ENCODE results near the gene EVI2B.

EVI2B gene

DNA sequence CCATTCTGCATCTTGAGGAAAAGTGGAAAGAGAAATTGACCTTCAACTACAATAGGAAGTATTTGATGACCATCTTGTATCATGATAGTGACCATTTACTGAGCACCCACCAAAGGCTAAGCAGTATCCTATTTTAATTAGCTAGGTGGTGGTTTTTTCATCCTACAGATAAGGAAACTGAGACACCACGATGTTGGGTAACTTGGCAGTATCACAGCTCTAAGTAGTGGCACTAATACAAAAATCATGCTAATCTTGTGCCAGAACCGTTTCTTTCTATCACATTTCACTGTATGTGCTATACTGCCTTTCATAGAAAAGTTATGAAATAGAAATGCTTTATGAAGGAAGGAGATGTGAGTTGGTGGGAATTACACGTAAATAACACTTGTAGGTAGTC is 2.3 kb downstream of the EVI2B start:
- no peak overlapping the region for H3K9ac ChIP-seq (ENCODE audit: low read length in 5 of 5)
- H3K27ac ChIP-seq (ENCODE audit: low read depth, low read length) = no peak overlapping the region
- peaks cover 0 to 11% (median 4%) of the 10 kb centered on the region in 5 donors for H3K4me1 ChIP-seq (ENCODE audit: control insufficient read depth in 5 of 5, insufficient read depth in 5 of 5, low read length in 5 of 5)

GRCh38 chr17:31310886-31311285 is 3.0 kb downstream of the EVI2B start:
- H3K4me3 ChIP-seq (ENCODE audit: low read depth in 1 of 5, low read length in 5 of 5) = peak overlapping the region in 1 of 5 donors; percentile 7
- H3K27ac ChIP-seq (ENCODE audit: low read depth, low read length) = no peak overlapping the region

More for the DNA sequence above, 2.3 kb downstream of the EVI2B start:
- H3K36me3 ChIP-seq (ENCODE audit: control insufficient read depth in 5 of 5, insufficient read depth in 5 of 5, low read length in 5 of 5) = peaks cover 0 to 4% (median 0%) of the 10 kb centered on the region in 5 donors
- no peaks in the 10 kb centered on the region for H3K27me3 ChIP-seq (ENCODE audit: control insufficient read depth in 5 of 5, insufficient read depth in 4 of 5, low read length in 5 of 5)
- peak overlapping the region in 1 of 5 donors; percentile 26 for H3K4me3 ChIP-seq (ENCODE audit: low read depth in 1 of 5, low read length in 5 of 5)
- H3K9me3 ChIP-seq (ENCODE audit: control insufficient read depth in 5 of 5, low read length in 5 of 5) = no peaks in the 10 kb centered on the region

DNA sequence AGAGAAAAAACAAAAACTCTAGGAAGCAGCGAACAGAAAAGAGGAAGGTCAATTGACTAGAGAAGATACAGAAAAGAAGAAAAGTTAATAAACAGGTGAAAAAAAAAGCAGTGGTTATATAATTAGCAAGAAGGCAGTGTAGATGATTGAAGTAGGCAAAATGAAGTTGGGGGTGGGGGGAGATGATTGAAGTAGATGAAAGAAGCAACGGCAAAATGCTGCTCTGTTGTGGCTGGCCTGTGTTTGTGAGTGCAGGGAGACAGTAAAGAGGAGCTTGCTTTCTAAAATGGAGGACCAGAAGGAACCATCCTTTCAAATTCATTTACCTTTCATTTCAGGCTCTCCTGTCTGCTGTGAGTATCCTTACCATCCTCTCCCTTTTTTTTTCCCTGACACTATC is 3.6 kb downstream of the EVI2B start:
- peaks cover 0 to 4% (median 0%) of the 10 kb centered on the region in 5 donors for H3K36me3 ChIP-seq (ENCODE audit: control insufficient read depth in 5 of 5, insufficient read depth in 5 of 5, low read length in 5 of 5)
- H3K27me3 ChIP-seq (ENCODE audit: control insufficient read depth in 5 of 5, insufficient read depth in 4 of 5, low read length in 5 of 5) = no peaks in the 10 kb centered on the region
- H3K27ac ChIP-seq (ENCODE audit: low read depth, low read length) = peak overlapping the region; percentile 3
- no peaks in the 10 kb centered on the region for H3K9me3 ChIP-seq (ENCODE audit: control insufficient read depth in 5 of 5, low read length in 5 of 5)
- H3K4me3 ChIP-seq (ENCODE audit: low read depth in 1 of 5, low read length in 5 of 5) = peak overlapping the region in 2 of 5 donors; percentile 24 to 29
- peaks cover 0 to 8% (median 4%) of the 10 kb centered on the region in 5 donors for H3K4me1 ChIP-seq (ENCODE audit: control insufficient read depth in 5 of 5, insufficient read depth in 5 of 5, low read length in 5 of 5)
- no peak overlapping the region for H3K9ac ChIP-seq (ENCODE audit: low read length in 5 of 5)

More at GRCh38 chr17:31310886-31311285, 3.0 kb downstream of the EVI2B start:
- no peaks in the 10 kb centered on the region for H3K27me3 ChIP-seq (ENCODE audit: control insufficient read depth in 5 of 5, insufficient read depth in 4 of 5, low read length in 5 of 5)
- peaks cover 0 to 10% (median 4%) of the 10 kb centered on the region in 5 donors for H3K4me1 ChIP-seq (ENCODE audit: control insufficient read depth in 5 of 5, insufficient read depth in 5 of 5, low read length in 5 of 5)
- H3K36me3 ChIP-seq (ENCODE audit: control insufficient read depth in 5 of 5, insufficient read depth in 5 of 5, low read length in 5 of 5) = peaks cover 0 to 4% (median 0%) of the 10 kb centered on the region in 5 donors
- no peak overlapping the region for H3K9ac ChIP-seq (ENCODE audit: low read length in 5 of 5)
- H3K9me3 ChIP-seq (ENCODE audit: control insufficient read depth in 5 of 5, low read length in 5 of 5) = no peaks in the 10 kb centered on the region

DNA sequence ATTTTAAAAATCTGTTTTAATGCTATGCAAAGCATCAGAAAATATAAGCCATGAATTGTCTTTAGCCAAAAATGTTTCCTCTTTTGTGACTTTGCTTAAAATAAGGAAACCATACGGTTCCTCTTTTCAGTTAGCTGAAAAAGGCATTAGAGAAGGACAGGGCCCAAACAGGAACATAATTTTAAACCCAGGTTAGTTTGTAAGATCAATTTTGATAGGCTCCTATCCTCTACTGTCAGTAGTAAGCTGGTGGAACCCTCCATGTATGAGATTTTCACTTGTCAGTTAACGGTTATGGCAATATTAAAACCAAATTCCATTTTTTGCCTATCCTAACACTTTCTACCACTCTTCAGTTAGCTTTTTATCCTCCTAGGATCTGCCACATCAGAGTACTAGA is 4.3 kb downstream of the EVI2B start:
- Histone ChIP-seq H3K36me3 (ENCODE audit: control insufficient read depth in 5 of 5, insufficient read depth in 5 of 5, low read length in 5 of 5) (peaks cover 0 to 10% (median 0%) of the 10 kb centered on the region in 5 donors), H3K4me1 (ENCODE audit: control insufficient read depth in 5 of 5, insufficient read depth in 5 of 5, low read length in 5 of 5) (peaks cover 0 to 5% (median 4%) of the 10 kb centered on the region in 5 donors), H3K9ac (ENCODE audit: low read length in 5 of 5) (peak overlapping the region in 1 of 5 donors; percentile 41), H3K27me3 (ENCODE audit: control insufficient read depth in 5 of 5, insufficient read depth in 4 of 5, low read length in 5 of 5) (no peaks in the 10 kb centered on the region), H3K4me3 (ENCODE audit: low read depth in 1 of 5, low read length in 5 of 5) (no peak overlapping the region), H3K27ac (ENCODE audit: low read depth, low read length) (peak overlapping the region; percentile 3), H3K9me3 (ENCODE audit: control insufficient read depth in 5 of 5, low read length in 5 of 5) (no peaks in the 10 kb centered on the region)

DNA sequence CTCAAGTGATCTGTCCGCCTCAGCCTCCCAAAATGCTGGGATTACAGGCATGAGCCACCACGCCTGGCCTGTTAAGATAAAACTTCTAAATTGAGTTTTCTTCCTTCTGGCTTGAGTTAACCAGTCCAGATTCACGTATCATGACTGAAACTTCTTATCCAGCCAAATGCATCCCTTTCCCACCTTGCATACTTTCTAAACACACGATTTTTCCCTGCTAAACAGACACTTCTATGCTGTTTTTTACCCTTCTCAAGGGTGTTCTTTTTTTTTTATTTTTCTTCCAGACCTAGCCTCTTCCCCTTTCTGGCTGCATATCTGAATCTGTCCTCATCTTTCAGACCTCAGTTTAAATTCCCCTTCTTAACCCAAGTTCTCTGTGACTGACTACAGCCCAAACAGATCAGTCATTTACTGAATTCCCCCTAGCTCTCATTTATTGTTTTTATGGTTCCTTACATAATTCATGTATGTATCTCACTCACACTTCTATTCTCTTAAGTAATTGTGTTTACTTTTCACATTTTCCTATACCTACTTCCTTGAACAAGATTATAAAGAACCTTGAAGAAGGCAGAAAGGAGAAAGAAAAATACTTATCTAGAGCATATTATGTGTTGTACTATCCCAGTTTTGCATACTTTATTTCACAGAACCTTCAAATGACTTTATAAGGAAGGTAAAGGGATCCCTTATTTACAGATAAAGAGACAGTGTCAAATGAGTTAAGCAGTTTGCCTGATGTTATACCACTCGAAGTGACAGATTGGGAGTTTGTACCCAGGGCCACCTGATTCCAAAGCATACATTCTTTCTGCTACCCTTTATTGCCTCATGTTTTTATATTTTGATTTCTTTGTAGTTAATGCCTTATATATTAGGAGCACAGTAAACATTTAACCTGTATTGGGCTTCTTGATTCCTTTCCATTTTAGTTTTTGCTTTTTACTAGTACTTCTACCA is 5.2 kb downstream of the EVI2B start:
- Histone ChIP-seq H3K9ac (ENCODE audit: low read length in 5 of 5) (peak overlapping the region in 1 of 5 donors; percentile 21), H3K4me3 (ENCODE audit: low read depth in 1 of 5, low read length in 5 of 5) (no peak overlapping the region), H3K9me3 (ENCODE audit: control insufficient read depth in 5 of 5, low read length in 5 of 5) (no peaks in the 10 kb centered on the region), H3K27me3 (ENCODE audit: control insufficient read depth in 5 of 5, insufficient read depth in 4 of 5, low read length in 5 of 5) (no peaks in the 10 kb centered on the region), H3K27ac (ENCODE audit: low read depth, low read length) (no peak overlapping the region), H3K4me1 (ENCODE audit: control insufficient read depth in 5 of 5, insufficient read depth in 5 of 5, low read length in 5 of 5) (peaks cover 0 to 5% (median 4%) of the 10 kb centered on the region in 5 donors), H3K36me3 (ENCODE audit: control insufficient read depth in 5 of 5, insufficient read depth in 5 of 5, low read length in 5 of 5) (peaks cover 0 to 13% (median 0%) of the 10 kb centered on the region in 5 donors)

GRCh38 chr17:31307640-31308039 is 6.2 kb downstream of the EVI2B start:
- Histone ChIP-seq H3K27ac (ENCODE audit: low read depth, low read length) (no peak overlapping the region), H3K36me3 (ENCODE audit: control insufficient read depth in 5 of 5, insufficient read depth in 5 of 5, low read length in 5 of 5) (peaks cover 0 to 13% (median 0%) of the 10 kb centered on the region in 5 donors), H3K4me3 (ENCODE audit: low read depth in 1 of 5, low read length in 5 of 5) (no peak overlapping the region), H3K9me3 (ENCODE audit: control insufficient read depth in 5 of 5, low read length in 5 of 5) (no peaks in the 10 kb centered on the region), H3K4me1 (ENCODE audit: control insufficient read depth in 5 of 5, insufficient read depth in 5 of 5, low read length in 5 of 5) (peaks cover 0 to 5% (median 4%) of the 10 kb centered on the region in 5 donors), H3K27me3 (ENCODE audit: control insufficient read depth in 5 of 5, insufficient read depth in 4 of 5, low read length in 5 of 5) (no peaks in the 10 kb centered on the region), H3K9ac (ENCODE audit: low read length in 5 of 5) (no peak overlapping the region)

DNA sequence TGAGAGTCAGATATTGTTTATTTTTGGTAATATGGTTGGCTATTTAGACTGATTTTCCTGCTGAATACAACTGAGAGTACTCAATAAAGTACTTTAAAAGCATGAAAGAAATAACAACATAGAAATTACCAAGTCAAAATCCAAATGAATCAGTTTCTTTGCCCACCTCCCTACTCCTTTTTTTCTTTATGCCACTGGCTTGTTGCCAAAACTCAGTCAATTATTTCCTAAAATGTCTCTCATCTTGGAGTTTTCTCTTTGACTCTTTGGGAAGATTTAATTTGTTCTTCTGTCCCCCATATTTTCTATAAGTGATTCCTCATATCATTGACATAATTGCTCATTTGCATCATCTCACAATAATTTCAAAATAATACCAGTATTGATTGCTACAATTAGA is 14.2 kb downstream of the EVI2B start:
- H3K9ac ChIP-seq (ENCODE audit: low read length in 5 of 5) = no peak overlapping the region
- peaks cover 0 to 5% (median 4%) of the 10 kb centered on the region in 5 donors for H3K36me3 ChIP-seq (ENCODE audit: control insufficient read depth in 5 of 5, insufficient read depth in 5 of 5, low read length in 5 of 5)
- no peaks in the 10 kb centered on the region for H3K27me3 ChIP-seq (ENCODE audit: control insufficient read depth in 5 of 5, insufficient read depth in 4 of 5, low read length in 5 of 5)
- H3K4me3 ChIP-seq (ENCODE audit: low read depth in 1 of 5, low read length in 5 of 5) = no peak overlapping the region
- H3K9me3 ChIP-seq (ENCODE audit: control insufficient read depth in 5 of 5, low read length in 5 of 5) = no peaks in the 10 kb centered on the region
- H3K27ac ChIP-seq (ENCODE audit: low read depth, low read length) = no peak overlapping the region
- peaks cover 0 to 17% (median 8%) of the 10 kb centered on the region in 5 donors for H3K4me1 ChIP-seq (ENCODE audit: control insufficient read depth in 5 of 5, insufficient read depth in 5 of 5, low read length in 5 of 5)

DNA sequence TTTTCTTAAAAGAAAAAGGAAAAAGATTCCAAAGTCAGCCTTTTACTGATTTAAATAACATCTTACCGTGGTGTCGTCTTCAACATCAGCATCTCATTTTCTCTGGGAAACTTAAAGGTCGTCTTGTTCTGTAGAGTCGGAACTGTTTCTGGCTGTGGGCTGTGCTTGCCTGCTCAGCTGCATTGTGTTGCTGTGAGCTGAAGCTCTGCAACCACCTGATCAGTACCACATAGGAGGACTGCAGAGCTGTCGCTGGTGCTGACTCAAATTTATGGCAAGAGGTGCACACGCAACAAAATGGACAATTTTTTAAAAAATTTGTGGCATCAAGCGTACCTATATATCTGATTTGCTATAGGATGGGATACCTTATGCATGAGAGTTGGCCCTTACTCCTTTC is 16.8 kb downstream of the EVI2B start, which contains the start of gene OMG:
OMG (minus strand) TSS at position 150 of the 400 bp plus-strand sequence. CDS start 908 bp downstream, outside the sequence.
- H3K27ac ChIP-seq (ENCODE audit: low read depth, low read length) = no peak within 1 kb of the TSS
- no peaks in the 10 kb centered on the region for H3K9me3 ChIP-seq (ENCODE audit: control insufficient read depth in 5 of 5, low read length in 5 of 5)
- no peak within 1 kb of the TSS for H3K4me3 ChIP-seq (ENCODE audit: low read depth in 1 of 5, low read length in 5 of 5)
- H3K36me3 ChIP-seq (ENCODE audit: control insufficient read depth in 5 of 5, insufficient read depth in 5 of 5, low read length in 5 of 5) = peaks cover 0 to 4% (median 0%) of the 10 kb centered on the region in 5 donors
- no peaks in the 10 kb centered on the region for H3K27me3 ChIP-seq (ENCODE audit: control insufficient read depth in 5 of 5, insufficient read depth in 4 of 5, low read length in 5 of 5)
- peaks cover 0 to 15% (median 7%) of the 10 kb centered on the region in 5 donors for H3K4me1 ChIP-seq (ENCODE audit: control insufficient read depth in 5 of 5, insufficient read depth in 5 of 5, low read length in 5 of 5)
- H3K9ac ChIP-seq (ENCODE audit: low read length in 5 of 5) = no peak within 1 kb of the TSS

DNA sequence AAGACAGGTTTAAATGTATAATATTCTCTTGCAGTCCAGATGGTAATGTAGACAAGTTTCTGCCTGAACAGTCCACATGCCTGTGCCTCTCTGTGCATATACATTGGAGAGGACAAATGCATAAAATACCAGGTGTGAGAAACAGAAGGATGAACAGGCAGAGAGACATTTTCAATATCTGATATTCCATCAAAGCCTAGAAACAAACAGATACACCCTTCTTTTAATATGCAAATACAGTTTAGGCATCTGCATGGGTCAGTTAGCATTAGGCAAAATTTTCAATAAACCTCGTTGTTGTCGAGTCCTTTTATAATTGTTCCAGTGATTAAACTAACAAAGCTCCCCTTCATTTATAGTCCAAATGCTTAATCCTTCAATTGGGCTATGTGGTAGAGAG is 17.7 kb downstream of the EVI2B start:
- H3K27ac ChIP-seq (ENCODE audit: low read depth, low read length) = no peak overlapping the region
- no peaks in the 10 kb centered on the region for H3K9me3 ChIP-seq (ENCODE audit: control insufficient read depth in 5 of 5, low read length in 5 of 5)
- peaks cover 0 to 6% (median 0%) of the 10 kb centered on the region in 5 donors for H3K4me1 ChIP-seq (ENCODE audit: control insufficient read depth in 5 of 5, insufficient read depth in 5 of 5, low read length in 5 of 5)
- no peak overlapping the region for H3K9ac ChIP-seq (ENCODE audit: low read length in 5 of 5)
- H3K4me3 ChIP-seq (ENCODE audit: low read depth in 1 of 5, low read length in 5 of 5) = no peak overlapping the region
- H3K27me3 ChIP-seq (ENCODE audit: control insufficient read depth in 5 of 5, insufficient read depth in 4 of 5, low read length in 5 of 5) = no peaks in the 10 kb centered on the region
- peaks cover 0 to 7% (median 0%) of the 10 kb centered on the region in 5 donors for H3K36me3 ChIP-seq (ENCODE audit: control insufficient read depth in 5 of 5, insufficient read depth in 5 of 5, low read length in 5 of 5)

DNA sequence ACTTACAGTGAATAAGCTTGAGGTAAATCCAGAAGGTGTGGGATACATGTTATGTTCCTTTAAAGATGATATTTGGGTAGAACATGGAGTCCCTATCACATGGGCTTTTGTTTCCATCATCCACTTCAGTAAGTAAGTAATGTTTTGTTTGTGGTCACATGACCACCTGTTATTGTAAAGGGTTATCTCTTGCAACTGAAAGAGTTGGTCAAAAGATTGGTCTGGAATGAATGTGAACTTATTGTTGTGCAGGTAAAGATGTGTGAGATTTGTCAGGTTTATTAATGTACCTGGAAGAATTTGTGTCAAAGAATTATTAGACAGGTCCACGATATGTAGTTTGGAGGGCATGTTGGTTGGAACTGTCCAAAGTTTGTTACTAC is 18.4 kb downstream of the EVI2B start:
- Histone ChIP-seq H3K9ac (ENCODE audit: low read length in 5 of 5) (no peak overlapping the region), H3K27ac (ENCODE audit: low read depth, low read length) (no peak overlapping the region), H3K4me1 (ENCODE audit: control insufficient read depth in 5 of 5, insufficient read depth in 5 of 5, low read length in 5 of 5) (peaks cover 0 to 4% (median 0%) of the 10 kb centered on the region in 5 donors), H3K36me3 (ENCODE audit: control insufficient read depth in 5 of 5, insufficient read depth in 5 of 5, low read length in 5 of 5) (peaks cover 0 to 7% (median 0%) of the 10 kb centered on the region in 5 donors), H3K4me3 (ENCODE audit: low read depth in 1 of 5, low read length in 5 of 5) (no peak overlapping the region), H3K27me3 (ENCODE audit: control insufficient read depth in 5 of 5, insufficient read depth in 4 of 5, low read length in 5 of 5) (no peaks in the 10 kb centered on the region), H3K9me3 (ENCODE audit: control insufficient read depth in 5 of 5, low read length in 5 of 5) (no peaks in the 10 kb centered on the region)
